K562 (cell line): ENCODE measurements around the gene DBT. TPM values are rescaled to one million over a fixed set of nuclear protein-coding genes. Genes with fewer than 3 reads are reported as not detected.
A peak's percentile ranks its signal among the peaks of the same experiment; 100 is the strongest.

Experiments used
- ATAC-seq: fragments of 200-7000 bp; cut with Tn5 transposase; 3 replicates; pipeline ENCODE4 v1.9.1; 2020; ENCODE audit warnings: moderate library complexity
- BruUV-seq: library from RNA; stranded (reverse); fragments of 400-500 nt; replicated peaks from 2 replicates; lab custom pipeline; 2021; lab: Mats Ljungman, UMichigan
- CTCF ChIA-PET: fragments of 300-600 bp; formaldehyde crosslinking; extraction: SDS; loops from one replicate; lab custom pipeline; 2021; ENCODE audit warnings: low intra/inter-chr PET ratio; lab: Yijun Ruan, JAX
- POLR2A ChIA-PET: fragments of 300-600, 350-650 bp; sonication (Branson Sonifier 250); formaldehyde crosslinking; extraction: SDS; loops from one replicate; lab custom pipeline; 2021; ENCODE audit warnings: antibody characterized with exemption, inconsistent platforms; lab: Yijun Ruan, JAX
- DNase-seq, 4 experiments: peaks; one replicate each; pipeline versions ENCODE4 v3.0.0 to v3.0.0-alpha.2; 2011 to 2018; ENCODE audit warnings: low spot score in 3 of 4, mixed read lengths in 3 of 4; ENCODE audit errors: extremely low read depth in 1 of 4
- FAIRE-seq: peaks from 2 replicates; lab custom pipeline; 2011; peaks lifted over from hg19 to GRCh38; lab: Jason Lieb, UNC
- H2AFZ ChIP-seq: 2 replicates; pipeline ENCODE4 v1.6.0; 2011; ENCODE audit warnings: low read depth, low read length, control low read depth, inconsistent platforms
- H3K27ac ChIP-seq: fragments of 200-600 bp; 3 replicates; pipeline ENCODE4 v1.8.0; 2011; ENCODE audit warnings: low read depth, mild to moderate bottlenecking, control low read depth, inconsistent platforms, low read length, moderate library complexity, mixed read lengths; ENCODE audit errors: extremely low read depth
- H3K27me3 ChIP-seq, 2 experiments: fragments of 300-600 bp in 1 of 2; 2 replicates in 1 of 2; 3 replicates in 1 of 2; pipeline versions ENCODE4 v1.6.0 to v1.8.0; 2011; ENCODE audit warnings: inconsistent platforms in 2 of 2, low read length in 2 of 2, mild to moderate bottlenecking in 1 of 2, mixed read lengths in 1 of 2, moderate library complexity in 1 of 2; ENCODE audit not compliant: control insufficient read depth in 2 of 2, insufficient read depth in 2 of 2
- H3K36me3 ChIP-seq: fragments of 300-600 bp; 3 replicates; pipeline ENCODE4 v1.8.0; 2011; ENCODE audit warnings: mild to moderate bottlenecking, low read length, inconsistent platforms; ENCODE audit not compliant: control insufficient read depth, insufficient read depth
- H3K4me1 ChIP-seq, 2 experiments: fragments of 200-600 bp in 1 of 2; replicated peaks in 1 of 2; 2 replicates in 1 of 2; 3 replicates in 1 of 2; pipeline versions ENCODE4 v1.5.1 to v1.8.0; 2011; ENCODE audit warnings: inconsistent platforms in 2 of 2, low read length in 2 of 2, mild to moderate bottlenecking in 1 of 2, mixed read lengths in 1 of 2, moderate library complexity in 1 of 2; ENCODE audit not compliant: control insufficient read depth in 2 of 2, insufficient read depth in 2 of 2
- H3K4me2 ChIP-seq: 2 replicates; pipeline ENCODE4 v1.6.1; 2011; ENCODE audit warnings: low read length, control low read depth, inconsistent platforms, mixed read lengths; ENCODE audit not compliant: insufficient read depth
- H3K4me3 ChIP-seq: fragments of 200-600 bp; sonication (generic), shearing (Covaris generic); 2 replicates; pipeline ENCODE4 v1.5.1; 2016; ENCODE audit warnings: control low read depth, inconsistent platforms
- H3K79me2 ChIP-seq: fragments of 200-600 bp; 3 replicates; pipeline ENCODE4 v1.8.0; 2011; ENCODE audit warnings: low read length, inconsistent platforms; ENCODE audit not compliant: control insufficient read depth, insufficient read depth
- H3K9ac ChIP-seq, 2 experiments: 2 replicates each; pipeline versions ENCODE4 v1.6.0 to v1.6.1; 2011; ENCODE audit warnings: low read depth in 2 of 2, low read length in 2 of 2, control low read depth in 1 of 2, inconsistent platforms in 1 of 2, mild to moderate bottlenecking in 1 of 2, mixed read lengths in 1 of 2; ENCODE audit not compliant: insufficient read depth in 1 of 2
- H3K9me1 ChIP-seq: one replicate; pipeline ENCODE4 v1.6.0; 2011; ENCODE audit warnings: inconsistent platforms, mild to moderate bottlenecking, low read length, moderate library complexity; ENCODE audit not compliant: control insufficient read depth, insufficient read depth
- H3K9me3 ChIP-seq: replicated peaks from 2 replicates; pipeline ENCODE4 v1.5.1; 2011; ENCODE audit warnings: low read depth, low read length, inconsistent platforms; ENCODE audit not compliant: control insufficient read depth, insufficient read depth
- H4K20me1 ChIP-seq: replicated peaks from 2 replicates; pipeline ENCODE4 v1.6.1; 2011; ENCODE audit warnings: low read length, inconsistent platforms, mixed read lengths; ENCODE audit not compliant: control insufficient read depth, insufficient read depth
- ETV6 ChIP-seq, 3 experiments: fragments of 150-350 bp in 1 of 3; sonication (generic) in 1 of 3; formaldehyde crosslinking in 1 of 3; IDR thresholded peaks; 2 replicates each; pipeline versions ENCODE4 v1.6.1 to v1.8.0; 2014 to 2022; ENCODE audit warnings: borderline replicate concordance in 2 of 3, low read depth in 2 of 3, antibody characterized with exemption in 1 of 3, low read length in 1 of 3, mild to moderate bottlenecking in 1 of 3, missing genetic modification reagents in 1 of 3
- NCOA4 ChIP-seq: fragments of 450-650 bp; IDR thresholded peaks from 2 replicates; pipeline ENCODE4 v1.6.1; 2018; ENCODE audit warnings: mild to moderate bottlenecking; ENCODE audit not compliant: partially characterized antibody
- PHF8 ChIP-seq: fragments of 200-600 bp; sonication (generic); IDR thresholded peaks from 2 replicates; pipeline ENCODE4 v1.6.1; 2012; ENCODE audit warnings: mixed run types, mild to moderate bottlenecking, inconsistent platforms, low read length, moderate library complexity, borderline replicate concordance
- ZEB2 ChIP-seq: fragments of 450-650 bp; IDR thresholded peaks from 2 replicates; pipeline ENCODE4 v1.6.1; 2016
- ZNF3 ChIP-seq: fragments of 250-450 bp; sonication (Bioruptor Pico); IDR thresholded peaks from 2 replicates; pipeline ENCODE4 v1.5.0; 2021; ENCODE audit warnings: mild to moderate bottlenecking, moderate library complexity
- WGBS: fragments of 100-300 bp; shearing (Covaris generic); methylation state at CpG from one replicate; pipeline ENCODE4 v1.1.6; 2016; ENCODE audit warnings: low coverage, mixed read lengths; ENCODE audit not compliant: insufficient coverage; ENCODE audit errors: missing lambda C conversion rate; 5-methylcytosine and 5-hydroxymethylcytosine counted together
- in situ Hi-C: fragments of 300-500 bp; cut with MboI; formaldehyde crosslinking; loops from 4 replicates; pipeline ENCODE4 v1.15.0; 2018; ENCODE audit warnings: inconsistent platforms, mixed read lengths
- intact Hi-C: fragments of 100-400 bp; cut with micrococcal nuclease; formaldehyde crosslinking; loops from 2 replicates; pipeline ENCODE4 v1.14.2; 2022
- polyA plus RNA-seq, 8 experiments: library from polyadenylated mRNA; depleted of rRNA in 4 of 8; stranded (reverse) in 5 of 8; unstranded in 3 of 8; fragments of >200 nt; fragmentation: Nextera tagmentation in 2 of 8; fragmentation: Illumina TruSeq in 1 of 8; extraction: Ambion mirVana in 2 of 8; extraction: Trizol in 1 of 8; gene quantifications; 2 replicates each; pipeline versions ENCODE4 v1.2.1 to v1.2.3, GENCODE V29; 2011 to 2014; ENCODE audit warnings: inconsistent platforms in 1 of 8, missing spikeins in 1 of 8
- total RNA-seq, 7 experiments: library from RNA; depleted of rRNA in 6 of 7; stranded (reverse); fragments of >200 nt in 6 of 7; fragmentation: Illumina TruSeq in 2 of 7; extraction: Trizol in 2 of 7; gene quantifications; 2 replicates each; pipeline versions ENCODE4 v1.2.1 to v1.2.3, GENCODE V29; 2011 to 2021; ENCODE audit warnings: low replicate concordance in 1 of 7
- TF ChIP-seq, protein P1 (sequence below): fragments of 450-650 bp; formaldehyde crosslinking; IDR thresholded peaks from 2 replicates; pipeline ENCODE4 v1.4.0; 2020; ENCODE audit warnings: mild to moderate bottlenecking

The DBT gene
- total and polyA plus RNA-seq, 9 of the 15 experiments (the other 6 are each of a cell fraction or from before 2014, with no cell fraction given), result 2.7 to 13.5 (median 7.3) TPM

DNA sequence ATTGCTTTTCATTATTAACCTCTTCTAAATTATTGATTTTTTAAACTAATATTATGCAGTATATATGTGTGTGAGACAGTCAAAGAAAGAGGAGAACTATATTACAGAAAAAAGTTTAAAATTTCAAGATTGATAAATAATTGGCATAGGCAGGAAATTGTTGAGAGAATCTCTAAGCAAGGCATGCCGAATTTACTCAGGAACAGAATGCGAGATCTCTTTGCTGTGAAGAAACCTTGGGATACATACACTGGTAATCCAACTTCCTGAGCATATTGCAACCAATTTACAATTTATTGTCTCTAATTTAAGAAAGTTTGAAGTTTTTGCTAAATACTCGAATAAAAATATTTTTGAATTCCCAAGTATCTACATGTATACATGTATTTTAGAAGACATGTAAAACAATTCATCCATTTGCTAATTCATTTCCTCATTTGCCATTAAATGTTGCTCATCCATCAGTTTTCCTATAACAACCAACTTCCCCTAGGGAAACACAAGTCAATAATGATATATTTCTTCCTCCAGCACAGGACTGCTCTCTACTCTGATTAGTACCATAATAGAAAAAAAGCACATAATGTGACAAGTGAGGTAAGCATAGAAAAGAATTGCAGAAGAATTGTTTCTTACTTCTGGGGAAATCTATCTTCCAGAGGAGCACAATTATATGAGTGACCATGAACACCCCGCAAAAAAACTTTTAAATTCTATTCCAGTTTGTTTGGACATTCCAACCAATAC, 72.2 kb downstream of the DBT start:
- DNase-seq (no peak), FAIRE-seq (no peak)
- H3K9me1 ChIP-seq, result no peaks in the 10 kb centered on the region
- no peak overlapping the region; a peak in 1 of 4 replicates for H3K9ac ChIP-seq
- CTCF ChIA-PET, result interaction anchor here (0.6 kb wide), 1 partner anchor 789 kb away, joined by 3 read pairs; no protein-coding TSS in a partner anchor
- TF ChIP-seq ZEB2 (no peak), PHF8 (no peak), ETV6 (IDR thresholded peaks at IDR 0.05; ENCODE audit: borderline replicate concordance in 1 of 2, low read depth in 2 of 2, low read length in 1 of 2) (no peak), ETV6 (CRISPR knock-in tag; IDR thresholded peaks at IDR 0.05; ENCODE audit: borderline replicate concordance) (no peak), ZNF3 (no peak), NCOA4 (no peak)
- TF ChIP-seq, protein P1, sequence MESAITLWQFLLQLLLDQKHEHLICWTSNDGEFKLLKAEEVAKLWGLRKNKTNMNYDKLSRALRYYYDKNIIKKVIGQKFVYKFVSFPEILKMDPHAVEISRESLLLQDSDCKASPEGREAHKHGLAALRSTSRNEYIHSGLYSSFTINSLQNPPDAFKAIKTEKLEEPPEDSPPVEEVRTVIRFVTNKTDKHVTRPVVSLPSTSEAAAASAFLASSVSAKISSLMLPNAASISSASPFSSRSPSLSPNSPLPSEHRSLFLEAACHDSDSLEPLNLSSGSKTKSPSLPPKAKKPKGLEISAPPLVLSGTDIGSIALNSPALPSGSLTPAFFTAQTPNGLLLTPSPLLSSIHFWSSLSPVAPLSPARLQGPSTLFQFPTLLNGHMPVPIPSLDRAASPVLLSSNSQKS, result no peak
- TF ChIP-seq, all 486 proteins: peak for 0
- Histone ChIP-seq H3K36me3 (no peaks in the 10 kb centered on the region), H4K20me1 (no peaks in the 10 kb centered on the region), H3K27ac (no peak overlapping the region), H3K79me2 (no peaks in the 10 kb centered on the region), H3K4me3 (no peak overlapping the region), H3K9me3 (no peaks in the 10 kb centered on the region), H2AFZ (peak overlapping the region; percentile 38; the same call in 1 of the 2 replicates), H3K27me3 (no peaks in the 10 kb centered on the region), H3K4me2 (no peak overlapping the region), H3K4me1 (no peaks in the 10 kb centered on the region)
- peak; percentile 37; the same call in 2 of the 3 replicates for ATAC-seq
- in situ Hi-C loops (no loop called here), intact Hi-C loops (no loop called here)
- no TSS peak for BruUV-seq
- POLR2A ChIA-PET, result no interaction called here
- 61% methylated on average over 4 of the region's 4 CpGs for WGBS
